Spinal cord (tissue), 10 donors: ENCODE results near the gene TTLL10. TPM values are rescaled to one million over a fixed set of nuclear protein-coding genes. Genes with fewer than 3 reads are reported as not detected.
A peak's percentile ranks its signal among the peaks of the same experiment; 100 is the strongest.
"Not testable (repeated sequence)": the region's sequence is repeated elsewhere in the genome, so short reads cannot be mapped to it uniquely, and the experiment has no call there.

Experiments
- DNase-seq, 6 donors: peaks; one replicate each; pipeline versions ENCODE4 v3.0.0 to v3.0.0-alpha.2; 2013 to 2015; ENCODE audit warnings: low spot score in 6 of 6, low read depth in 4 of 6
- H3K27ac ChIP-seq: one replicate; pipeline ENCODE4 v1.5.1; 2013; ENCODE audit warnings: low read depth, low read length, control low read depth
- H3K27me3 ChIP-seq: one replicate; pipeline ENCODE4 v1.6.1; 2013; ENCODE audit warnings: low read length; ENCODE audit not compliant: control insufficient read depth, insufficient read depth
- H3K36me3 ChIP-seq: one replicate; pipeline ENCODE4 v1.6.1; 2013; ENCODE audit warnings: low read length; ENCODE audit not compliant: control insufficient read depth, insufficient read depth
- H3K4me1 ChIP-seq: one replicate; pipeline ENCODE4 v1.6.1; 2013; ENCODE audit warnings: low read length; ENCODE audit not compliant: control insufficient read depth, insufficient read depth
- H3K4me3 ChIP-seq: one replicate; pipeline ENCODE4 v1.5.1; 2013; ENCODE audit warnings: low read depth, low read length, control low read depth
- H3K9me3 ChIP-seq: one replicate; pipeline ENCODE4 v1.6.1; 2013; ENCODE audit warnings: low read length; ENCODE audit not compliant: control insufficient read depth, insufficient read depth
- WGBS: methylation state at CpG from one replicate; pipeline ENCODE4 v1.1.5; 2013; ENCODE audit warnings: missing lambda C conversion rate; ENCODE audit not compliant: insufficient coverage; 5-methylcytosine and 5-hydroxymethylcytosine counted together
- polyA plus RNA-seq, 2 donors: library from polyadenylated mRNA; unstranded; fragments of 120-200 nt; gene quantifications; one replicate each; pipeline ENCODE4 v1.2.1, GENCODE V29; 2013; ENCODE audit not compliant: insufficient read length in 2 of 2
- total RNA-seq, 2 donors: library from RNA; depleted of rRNA in 1 of 2; stranded (reverse); fragments of 120-200 nt in 1 of 2; fragments of >200 nt in 1 of 2; gene quantifications; one replicate each; pipeline versions ENCODE4 v1.2.3 to v1.2.4, GENCODE V29; 2013 to 2014
- donor health status: healthy.

TTLL10 gene
- total and polyA plus RNA-seq, 4 donors: 0.79 to 2.1 (median 1.2) TPM

DNA sequence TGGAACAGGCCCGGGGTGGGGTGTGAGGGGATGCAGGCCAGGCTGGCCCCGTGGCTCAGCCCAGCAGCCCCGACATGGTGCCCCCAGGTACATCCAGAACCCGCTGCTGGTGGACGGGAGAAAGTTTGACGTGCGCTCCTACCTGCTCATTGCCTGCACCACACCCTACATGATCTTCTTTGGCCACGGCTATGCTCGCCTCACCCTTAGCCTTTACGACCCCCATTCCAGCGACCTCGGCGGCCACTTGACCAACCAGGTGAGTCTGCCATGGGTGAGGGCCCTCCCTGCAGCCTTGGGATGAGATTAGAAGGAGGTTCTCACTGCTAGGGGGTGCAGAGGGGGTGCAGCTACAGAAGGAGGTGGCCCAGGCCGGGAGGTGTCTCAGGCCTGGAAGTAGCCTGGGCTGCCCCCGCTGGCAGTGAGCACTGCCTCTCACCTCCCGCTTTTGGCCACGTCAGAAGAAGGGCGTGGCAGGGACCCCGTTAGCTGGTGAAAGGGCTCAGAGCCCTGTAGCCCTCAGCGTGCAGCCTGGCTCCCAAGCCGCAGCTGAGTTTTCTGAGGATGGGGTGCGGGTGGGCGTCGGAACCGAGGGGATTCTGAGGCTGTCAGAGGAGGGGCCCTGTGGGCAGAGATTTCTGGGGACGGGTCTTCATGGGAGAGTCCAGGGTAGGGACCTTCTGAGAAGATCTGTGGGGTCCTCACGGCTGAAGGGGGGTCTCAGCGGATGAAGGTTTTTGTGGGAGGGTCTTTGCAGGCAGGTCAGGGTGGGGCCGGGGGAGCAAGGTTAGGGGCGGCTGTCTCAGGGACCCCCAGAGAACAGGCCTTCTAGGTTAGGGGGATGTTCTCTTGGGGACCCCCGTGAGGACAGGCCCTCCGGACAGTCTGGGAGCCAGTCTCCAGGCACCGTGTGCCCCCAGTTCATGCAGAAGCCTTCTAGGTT lies 10.4 kb downstream of the TTLL10 start:
- Histone ChIP-seq H3K27ac (no peak overlapping the region), H3K27me3 (no peaks in the 10 kb centered on the region), H3K4me3 (no peak overlapping the region), H3K9me3 (no peaks in the 10 kb centered on the region), H3K36me3 (peaks cover 14% of the 10 kb centered on the region), H3K4me1 (peaks cover 14% of the 10 kb centered on the region)
- whole genome bisulfite sequencing: 80% methylated on average over 18 of the region's 33 CpGs
- no peak for DNase-seq

DNA sequence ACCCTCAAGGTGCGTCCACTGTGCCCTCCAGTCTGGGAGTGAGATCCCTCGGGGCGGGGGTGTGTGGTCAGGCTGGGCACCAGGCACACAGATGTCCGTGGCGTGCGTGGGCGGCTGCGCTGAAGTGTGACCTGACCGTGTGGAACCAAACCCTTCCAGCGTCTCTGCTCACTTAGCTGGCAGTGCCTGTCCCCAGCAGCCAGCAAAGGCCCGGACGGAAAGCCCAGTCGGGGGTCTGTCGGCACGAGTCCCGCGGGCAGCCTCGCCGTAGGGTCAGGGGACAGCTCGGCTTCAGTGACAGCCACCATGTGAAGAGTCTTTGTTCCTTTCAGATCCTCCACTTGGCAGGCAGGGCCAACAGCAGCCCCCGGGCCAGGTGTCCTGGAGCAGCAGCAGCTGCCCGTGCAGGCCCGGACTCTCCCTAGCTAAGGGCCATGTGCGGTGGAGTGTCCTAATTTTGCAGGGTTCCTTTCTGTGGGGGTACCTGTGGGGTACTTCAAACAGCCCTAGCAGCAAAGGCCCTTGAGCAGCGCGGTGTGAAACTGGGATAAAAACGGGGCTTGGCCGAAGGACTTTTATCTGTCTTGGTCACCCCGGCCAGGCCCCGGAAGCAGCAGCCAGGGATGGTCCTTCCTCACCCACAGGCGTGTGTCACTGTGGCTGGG lies 11.6 kb downstream of the TTLL10 start:
- peak in 3 of 6 donors; percentile 4 to 35 (median 11) for DNase-seq
- no peak overlapping the region for H3K27ac ChIP-seq

DNA sequence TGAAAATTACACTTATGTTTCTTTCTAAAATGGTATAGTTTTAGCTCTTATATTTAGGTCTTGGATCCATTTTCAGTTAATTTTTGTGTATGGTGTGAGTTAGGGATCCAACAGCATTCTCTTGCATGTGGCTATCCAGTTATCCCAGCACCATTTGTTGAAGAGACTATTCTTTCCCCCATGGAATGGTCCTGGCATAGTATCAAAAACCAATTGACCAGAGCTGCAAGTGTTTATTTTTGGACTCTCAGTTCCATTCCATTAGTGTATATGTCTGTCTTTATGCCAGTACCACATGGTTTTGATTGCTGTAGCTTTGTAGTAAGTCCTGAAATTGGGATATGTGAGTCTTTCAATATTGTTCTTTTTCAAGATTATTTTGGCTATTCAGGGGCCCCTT lies 14.3 kb downstream of the TTLL10 start:
- Histone ChIP-seq H3K27me3 (no peaks in the 10 kb centered on the region), H3K4me3 (no peak overlapping the region), H3K36me3 (peaks cover 6% of the 10 kb centered on the region), H3K4me1 (peaks cover 10% of the 10 kb centered on the region), H3K27ac (no peak overlapping the region), H3K9me3 (no peaks in the 10 kb centered on the region)
- no peak for DNase-seq

More for the DNA sequence above, 11.6 kb downstream of the TTLL10 start:
- Histone ChIP-seq H3K27me3 (no peaks in the 10 kb centered on the region), H3K9me3 (no peaks in the 10 kb centered on the region), H3K4me3 (no peak overlapping the region), H3K4me1 (peaks cover 14% of the 10 kb centered on the region), H3K36me3 (peaks cover 11% of the 10 kb centered on the region)
- WGBS: 58% methylated on average over 30 of the region's 31 CpGs

DNA sequence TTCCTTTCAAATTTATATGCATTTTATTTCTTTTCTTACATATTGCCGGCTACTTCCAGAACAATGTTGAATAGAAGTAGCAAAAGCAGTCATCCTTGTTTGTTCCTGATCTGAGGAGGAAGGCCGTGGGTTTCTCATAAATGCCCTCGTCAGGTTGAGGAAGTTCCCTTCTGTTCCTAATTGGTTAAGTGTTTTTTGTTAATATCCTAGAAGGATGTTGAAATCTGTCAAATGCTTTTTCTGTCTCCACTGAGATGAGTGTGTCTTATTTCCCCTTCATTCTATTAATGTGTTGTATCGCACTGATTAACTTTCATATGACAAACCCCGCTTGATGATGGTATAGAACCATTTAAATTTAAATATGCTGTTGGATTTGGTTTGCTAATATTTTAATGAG lies 15.4 kb downstream of the TTLL10 start:
- Histone ChIP-seq H3K4me1 (peaks cover 10% of the 10 kb centered on the region), H3K27ac (no peak overlapping the region), H3K9me3 (no peaks in the 10 kb centered on the region), H3K36me3 (peaks cover 2% of the 10 kb centered on the region), H3K27me3 (no peaks in the 10 kb centered on the region), H3K4me3 (no peak overlapping the region)
- WGBS: 71% methylated on average over 1 of the region's 5 CpGs
- no peak for DNase-seq

DNA sequence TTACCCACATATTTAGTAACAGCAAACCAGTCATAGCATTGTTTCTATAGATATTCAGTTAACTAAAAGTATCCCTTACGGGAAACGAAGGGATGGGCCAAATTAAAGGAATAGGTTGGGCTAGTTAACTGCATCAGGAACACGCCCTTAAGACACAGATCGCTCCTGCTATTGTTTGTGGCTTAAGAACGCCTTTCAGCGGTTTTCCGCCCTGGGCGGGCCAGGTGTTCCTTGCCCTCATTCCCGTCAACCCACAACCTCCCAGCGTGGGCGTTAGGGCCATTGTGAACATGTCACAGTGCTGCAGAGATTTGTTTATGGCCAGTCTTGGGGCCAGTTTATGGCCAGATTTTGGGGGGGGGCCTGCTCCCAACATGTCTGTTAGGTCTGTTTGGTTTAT lies 18.1 kb downstream of the TTLL10 start:
- Histone ChIP-seq H3K36me3 (no peaks in the 10 kb centered on the region), H3K27me3 (no peaks in the 10 kb centered on the region), H3K4me1 (no peaks in the 10 kb centered on the region), H3K27ac (no peak overlapping the region), H3K4me3 (no peak overlapping the region), H3K9me3 (peaks cover 2% of the 10 kb centered on the region)
- no peak for DNase-seq
- 100% methylated on average over 1 of the region's 11 CpGs for WGBS

DNA sequence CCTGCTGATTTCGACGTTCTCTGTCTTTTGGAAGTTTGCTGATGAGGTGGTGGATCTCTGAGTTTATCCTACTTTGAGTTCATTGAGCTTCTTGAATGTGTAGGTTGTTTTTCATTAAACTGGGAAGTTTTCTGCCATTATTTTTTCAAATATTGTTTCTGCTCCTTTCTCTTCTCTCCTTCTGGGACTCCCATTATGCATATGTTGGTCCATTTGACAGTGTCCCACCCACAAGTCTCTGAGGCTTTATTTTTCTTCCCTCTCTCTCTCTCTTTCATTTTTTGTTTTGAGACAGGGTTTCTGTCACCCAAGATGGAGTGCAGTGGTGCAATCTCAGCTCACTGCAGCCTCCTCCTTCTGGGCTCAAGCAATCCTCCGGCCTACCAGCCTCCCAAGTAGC lies 21.0 kb downstream of the TTLL10 start:
- DNase-seq: no peak
- no peaks in the 10 kb centered on the region for H3K36me3 ChIP-seq
- no peaks in the 10 kb centered on the region for H3K4me1 ChIP-seq
- no peak overlapping the region for H3K27ac ChIP-seq
- H3K4me3 ChIP-seq: no peak overlapping the region
- no peaks in the 10 kb centered on the region for H3K27me3 ChIP-seq
- WGBS: no CpG with 5 or more reads among the region's 3 CpGs
- H3K9me3 ChIP-seq: peaks cover 2% of the 10 kb centered on the region

DNA sequence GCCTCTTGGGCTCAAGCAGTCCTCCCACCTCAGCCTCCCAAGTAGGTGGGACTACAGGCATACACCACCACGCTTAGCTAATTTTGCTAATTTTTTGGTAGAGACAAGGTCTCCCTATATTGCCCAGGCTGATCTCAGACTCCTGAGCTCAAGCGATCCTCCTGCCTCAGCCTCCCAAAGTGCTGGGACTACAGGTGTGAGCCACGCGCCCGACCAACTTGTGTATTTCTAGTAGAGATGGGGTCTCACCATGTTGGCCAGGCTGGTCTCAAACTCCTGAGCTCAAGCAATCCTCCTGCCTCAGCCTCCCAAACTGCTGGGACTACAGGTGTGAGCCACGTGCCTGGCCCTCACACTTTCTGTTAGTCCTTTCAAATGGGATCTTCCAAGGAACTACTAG lies 22.0 kb downstream of the TTLL10 start:
- WGBS: 80% methylated on average over 4 of the region's 6 CpGs
- not testable (repeated sequence) for H3K9me3 ChIP-seq, H3K4me3 ChIP-seq, H3K36me3 ChIP-seq, DNase-seq, H3K27ac ChIP-seq, H3K4me1 ChIP-seq, H3K27me3 ChIP-seq

DNA sequence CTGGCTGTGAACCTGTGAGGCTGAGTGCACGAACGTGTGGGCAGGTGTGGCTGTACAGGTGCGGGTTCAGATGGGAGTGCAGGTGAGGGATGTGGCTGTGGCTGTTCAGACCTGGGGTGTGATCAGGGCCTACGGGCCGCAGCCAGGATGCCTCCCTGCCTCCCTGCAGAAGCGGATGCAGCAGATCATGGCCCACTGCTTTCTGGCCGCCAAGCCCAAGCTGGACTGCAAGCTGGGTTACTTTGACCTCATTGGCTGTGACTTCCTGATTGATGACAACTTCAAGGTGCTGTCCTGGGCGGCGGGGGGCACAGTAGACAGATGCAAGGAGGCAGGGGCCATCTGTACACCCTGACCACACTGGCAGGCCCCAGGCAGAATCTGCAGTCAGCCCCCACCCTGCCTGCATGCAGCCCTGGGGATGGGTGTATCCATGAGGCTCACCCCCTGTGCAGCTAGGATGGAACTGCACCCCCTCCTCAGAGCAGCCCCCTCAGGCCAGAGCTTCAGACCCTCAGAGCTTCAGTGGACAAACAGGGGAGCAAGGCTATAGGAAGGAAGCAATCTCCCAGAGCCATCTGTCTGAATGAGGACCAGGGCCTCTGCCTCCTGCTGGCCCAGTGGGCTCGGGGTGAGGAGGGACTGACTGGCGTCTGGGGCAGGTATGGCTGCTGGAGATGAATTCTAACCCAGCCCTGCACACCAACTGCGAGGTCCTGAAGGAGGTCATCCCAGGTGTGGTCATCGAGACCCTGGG lies 22.9 kb downstream of the TTLL10 start:
- no peak for DNase-seq
- WGBS: 74% methylated on average over 11 of the region's 13 CpGs
- Histone ChIP-seq H3K27me3 (peaks cover 4% of the 10 kb centered on the region), H3K4me1 (peaks cover 6% of the 10 kb centered on the region), H3K27ac (no peak overlapping the region), H3K36me3 (no peaks in the 10 kb centered on the region), H3K4me3 (no peak overlapping the region), H3K9me3 (peaks cover 2% of the 10 kb centered on the region)

DNA sequence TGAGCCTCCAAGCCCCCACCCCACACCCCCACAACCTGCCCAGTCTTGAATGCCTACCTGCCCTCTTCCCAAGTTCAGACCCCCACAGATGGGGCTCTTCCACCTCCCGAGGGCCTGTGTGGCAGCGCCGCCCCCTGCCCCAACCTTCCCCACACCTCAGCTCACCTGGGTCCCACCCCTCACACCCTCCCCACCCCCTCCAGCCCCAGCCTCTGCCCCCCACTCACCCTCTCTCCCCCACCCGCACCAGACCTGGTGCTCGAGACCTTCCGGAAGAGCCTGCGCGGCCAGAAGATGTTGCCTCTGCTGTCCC lies 23.5 kb downstream of the TTLL10 start:
- Histone ChIP-seq H3K4me3 (no peak overlapping the region), H3K9me3 (peaks cover 2% of the 10 kb centered on the region), H3K36me3 (no peaks in the 10 kb centered on the region), H3K27me3 (peaks cover 4% of the 10 kb centered on the region), H3K4me1 (peaks cover 6% of the 10 kb centered on the region), H3K27ac (no peak overlapping the region)
- DNase-seq: no peak
- WGBS: 89% methylated on average over 7 of the region's 8 CpGs
